ENCODE measurements around the gene BAIAP2L2. TPM values are rescaled to one million over a fixed set of nuclear protein-coding genes. Genes with fewer than 3 reads are reported as not detected.
"Not testable (repeated sequence)": the region's sequence is repeated elsewhere in the genome, so short reads cannot be mapped to it uniquely, and the experiment has no call there.

Gene BAIAP2L2
- total RNA-seq, 1 donor: 3.0 TPM

- TF ChIP-seq CTCF (IDR thresholded peaks at IDR 0.05; ENCODE audit: insufficient read depth, low read depth, low read length): no peak
- no peak for DNase-seq (ENCODE audit: low read depth)
- no peak overlapping the region for H3K4me3 ChIP-seq (ENCODE audit: low read depth, low read length)
Observed at GRCh38 chr22:38122616-38123015, 12.1 kb upstream of the BAIAP2L2 start.

- no peak overlapping the region for H3K4me3 ChIP-seq (ENCODE audit: low read depth, low read length)
- no peak for DNase-seq (ENCODE audit: low read depth)
- TF ChIP-seq CTCF (IDR thresholded peaks at IDR 0.05; ENCODE audit: insufficient read depth, low read depth, low read length): no peak
Observed at GRCh38 chr22:38120359-38121110, 10.1 kb upstream of the BAIAP2L2 start.

- not testable (repeated sequence) for H3K4me3 ChIP-seq (ENCODE audit: low read depth, low read length)
Observed at GRCh38 chr22:38118747-38119146, 8.3 kb upstream of the BAIAP2L2 start.

GRCh38 chr22:38118182-38118581, 7.7 kb upstream of the BAIAP2L2 start:
- no peak overlapping the region for H3K4me3 ChIP-seq (ENCODE audit: low read depth, low read length)
- no peak for TF ChIP-seq CTCF (IDR thresholded peaks at IDR 0.05; ENCODE audit: insufficient read depth, low read depth, low read length)
- DNase-seq (ENCODE audit: low read depth): no peak

More at GRCh38 chr22:38118747-38119146, 8.3 kb upstream of the BAIAP2L2 start:
- DNase-seq (ENCODE audit: low read depth): not testable (repeated sequence)

- DNase-seq (ENCODE audit: low read depth); H3K4me3 ChIP-seq (ENCODE audit: low read depth, low read length): not testable (repeated sequence)
Observed at GRCh38 chr22:38117556-38117955, 7.1 kb upstream of the BAIAP2L2 start.

- no peak for DNase-seq (ENCODE audit: low read depth)
- no peak overlapping the region for H3K4me3 ChIP-seq (ENCODE audit: low read depth, low read length)
- no peak for TF ChIP-seq CTCF (IDR thresholded peaks at IDR 0.05; ENCODE audit: insufficient read depth, low read depth, low read length)
Observed at GRCh38 chr22:38115423-38116205, 5.1 kb upstream of the BAIAP2L2 start.

GRCh38 chr22:38114484-38115398, 4.3 kb upstream of the BAIAP2L2 start:
- peak; percentile 92 for TF ChIP-seq CTCF (IDR thresholded peaks at IDR 0.05; ENCODE audit: insufficient read depth, low read depth, low read length)
- H3K4me3 ChIP-seq (ENCODE audit: low read depth, low read length): no peak overlapping the region

More at GRCh38 chr22:38114484-38115398, 4.3 kb upstream of the BAIAP2L2 start:
- peak; percentile 83 for DNase-seq (ENCODE audit: low read depth)

Data from fibroblast of villous mesenchyme (primary cell).